ENCODE results near the gene RPRD1B.

RPRD1B gene

GRCh38 chr20:38043512-38044300, 10.2 kb downstream of the RPRD1B start:
- H3K27ac Mint-ChIP-seq = no peak overlapping the region
- no peaks in the 10 kb centered on the region for H3K27me3 Mint-ChIP-seq
- no peak overlapping the region for H3K4me3 Mint-ChIP-seq
- H3K9me3 Mint-ChIP-seq = no peaks in the 10 kb centered on the region
- peaks cover 19% of the 10 kb centered on the region for H3K4me1 Mint-ChIP-seq (ENCODE audit: low read depth)
- intact Hi-C loops (cut with micrococcal nuclease) = no loop called here
- H3K36me3 Mint-ChIP-seq (ENCODE audit: low read depth) = peaks cover 82% of the 10 kb centered on the region

GRCh38 chr20:38044685-38045084, 11.1 kb downstream of the RPRD1B start:
- Mint-ChIP-seq H3K36me3 (ENCODE audit: low read depth) (peaks cover 86% of the 10 kb centered on the region), H3K27ac (no peak overlapping the region), H3K4me3 (no peak overlapping the region), H3K4me1 (ENCODE audit: low read depth) (peaks cover 21% of the 10 kb centered on the region), H3K27me3 (no peaks in the 10 kb centered on the region), H3K9me3 (no peaks in the 10 kb centered on the region)
- intact Hi-C loops (cut with micrococcal nuclease) = no loop called here

GRCh38 chr20:38046572-38046971, 13.0 kb downstream of the RPRD1B start:
- Mint-ChIP-seq H3K4me1 (ENCODE audit: low read depth) (peaks cover 24% of the 10 kb centered on the region), H3K27me3 (no peaks in the 10 kb centered on the region), H3K9me3 (no peaks in the 10 kb centered on the region), H3K27ac (no peak overlapping the region), H3K4me3 (no peak overlapping the region), H3K36me3 (ENCODE audit: low read depth) (peaks cover 85% of the 10 kb centered on the region)
- intact Hi-C loops (cut with micrococcal nuclease) = no loop called here

GRCh38 chr20:38049800-38050199, 16.3 kb downstream of the RPRD1B start:
- Mint-ChIP-seq H3K4me1 (ENCODE audit: low read depth) (peaks cover 10% of the 10 kb centered on the region), H3K4me3 (no peak overlapping the region), H3K27ac (no peak overlapping the region), H3K9me3 (no peaks in the 10 kb centered on the region), H3K36me3 (ENCODE audit: low read depth) (peaks cover 79% of the 10 kb centered on the region), H3K27me3 (no peaks in the 10 kb centered on the region)
- intact Hi-C loops (cut with micrococcal nuclease) = no loop called here

- H3K4me1 Mint-ChIP-seq (ENCODE audit: low read depth) = peaks cover 10% of the 10 kb centered on the region
- H3K4me3 Mint-ChIP-seq = no peak overlapping the region
- no peaks in the 10 kb centered on the region for H3K9me3 Mint-ChIP-seq
- no peak overlapping the region for H3K27ac Mint-ChIP-seq
- peaks cover 82% of the 10 kb centered on the region for H3K36me3 Mint-ChIP-seq (ENCODE audit: low read depth)
- no peaks in the 10 kb centered on the region for H3K27me3 Mint-ChIP-seq
- intact Hi-C loops (cut with micrococcal nuclease) = no loop called here
Measured at GRCh38 chr20:38050686-38051085, 17.1 kb downstream of the RPRD1B start.

- no peaks in the 10 kb centered on the region for H3K27me3 Mint-ChIP-seq
- H3K4me1 Mint-ChIP-seq (ENCODE audit: low read depth) = peaks cover 5% of the 10 kb centered on the region
- no peak overlapping the region for H3K4me3 Mint-ChIP-seq
- H3K27ac Mint-ChIP-seq = no peak overlapping the region
- H3K9me3 Mint-ChIP-seq = no peaks in the 10 kb centered on the region
- peaks cover 78% of the 10 kb centered on the region for H3K36me3 Mint-ChIP-seq (ENCODE audit: low read depth)
- intact Hi-C loops (cut with micrococcal nuclease) = no loop called here
Measured at GRCh38 chr20:38052870-38053269, 19.3 kb downstream of the RPRD1B start.

GRCh38 chr20:38054647-38055046, 21.1 kb downstream of the RPRD1B start:
- Mint-ChIP-seq H3K36me3 (ENCODE audit: low read depth) (peaks cover 61% of the 10 kb centered on the region), H3K9me3 (no peaks in the 10 kb centered on the region), H3K27ac (no peak overlapping the region), H3K4me3 (no peak overlapping the region), H3K4me1 (ENCODE audit: low read depth) (peaks cover 4% of the 10 kb centered on the region), H3K27me3 (no peaks in the 10 kb centered on the region)
- intact Hi-C loops (cut with micrococcal nuclease) = loop anchor here (5.0 kb wide), 1 partner anchor 353 kb away; no protein-coding TSS in a partner anchor

GRCh38 chr20:38055294-38055693, 21.7 kb downstream of the RPRD1B start:
- Mint-ChIP-seq H3K9me3 (no peaks in the 10 kb centered on the region), H3K27ac (no peak overlapping the region), H3K27me3 (no peaks in the 10 kb centered on the region), H3K4me3 (no peak overlapping the region), H3K4me1 (ENCODE audit: low read depth) (no peaks in the 10 kb centered on the region), H3K36me3 (ENCODE audit: low read depth) (peaks cover 54% of the 10 kb centered on the region)
- intact Hi-C loops (cut with micrococcal nuclease) = loop anchor here (5.0 kb wide), 1 partner anchor 352 kb away; no protein-coding TSS in a partner anchor

GRCh38 chr20:38055848-38056247, 22.3 kb downstream of the RPRD1B start:
- Mint-ChIP-seq H3K4me3 (no peak overlapping the region), H3K4me1 (ENCODE audit: low read depth) (no peaks in the 10 kb centered on the region), H3K27me3 (no peaks in the 10 kb centered on the region), H3K27ac (no peak overlapping the region), H3K9me3 (no peaks in the 10 kb centered on the region), H3K36me3 (ENCODE audit: low read depth) (peaks cover 50% of the 10 kb centered on the region)
- intact Hi-C loops (cut with micrococcal nuclease) = loop anchor here (5.0 kb wide), 1 partner anchor 351 kb away; no protein-coding TSS in a partner anchor

- H3K27ac Mint-ChIP-seq = no peak overlapping the region
- H3K4me1 Mint-ChIP-seq (ENCODE audit: low read depth) = no peaks in the 10 kb centered on the region
- H3K9me3 Mint-ChIP-seq = no peaks in the 10 kb centered on the region
- H3K27me3 Mint-ChIP-seq = no peaks in the 10 kb centered on the region
- intact Hi-C loops (cut with micrococcal nuclease) = loop anchor here (1.0 to 5.0 kb wide), 3 partner anchors 165 to 350 kb away; no protein-coding TSS in a partner anchor
- no peak overlapping the region for H3K4me3 Mint-ChIP-seq
- peaks cover 34% of the 10 kb centered on the region for H3K36me3 Mint-ChIP-seq (ENCODE audit: low read depth)
Measured at GRCh38 chr20:38057351-38057972, 23.9 kb downstream of the RPRD1B start.

GRCh38 chr20:38059832-38060231, 26.3 kb downstream of the RPRD1B start:
- H3K36me3 Mint-ChIP-seq (ENCODE audit: low read depth) = peaks cover 17% of the 10 kb centered on the region
- no peaks in the 10 kb centered on the region for H3K27me3 Mint-ChIP-seq
- intact Hi-C loops (cut with micrococcal nuclease) = loop anchor here (5.0 kb wide), 1 partner anchor 347 kb away; no protein-coding TSS in a partner anchor
- no peak overlapping the region for H3K27ac Mint-ChIP-seq
- H3K4me3 Mint-ChIP-seq = no peak overlapping the region
- H3K9me3 Mint-ChIP-seq = no peaks in the 10 kb centered on the region
- H3K4me1 Mint-ChIP-seq (ENCODE audit: low read depth) = no peaks in the 10 kb centered on the region

- intact Hi-C loops (cut with micrococcal nuclease) = no loop called here
- peaks cover 13% of the 10 kb centered on the region for H3K36me3 Mint-ChIP-seq (ENCODE audit: low read depth)
- no peak overlapping the region for H3K27ac Mint-ChIP-seq
- no peaks in the 10 kb centered on the region for H3K9me3 Mint-ChIP-seq
- no peak overlapping the region for H3K4me3 Mint-ChIP-seq
- no peaks in the 10 kb centered on the region for H3K4me1 Mint-ChIP-seq (ENCODE audit: low read depth)
- H3K27me3 Mint-ChIP-seq = no peaks in the 10 kb centered on the region
Measured at GRCh38 chr20:38060536-38060935, 27.0 kb downstream of the RPRD1B start.

- Mint-ChIP-seq H3K4me1 (ENCODE audit: low read depth) (no peaks in the 10 kb centered on the region), H3K4me3 (no peak overlapping the region), H3K9me3 (no peaks in the 10 kb centered on the region), H3K27me3 (no peaks in the 10 kb centered on the region), H3K27ac (no peak overlapping the region), H3K36me3 (ENCODE audit: low read depth) (peaks cover 13% of the 10 kb centered on the region)
- intact Hi-C loops (cut with micrococcal nuclease) = no loop called here
Measured at GRCh38 chr20:38061109-38061508, 27.6 kb downstream of the RPRD1B start.

GRCh38 chr20:38062890-38063289, 29.3 kb downstream of the RPRD1B start:
- intact Hi-C loops (cut with micrococcal nuclease) = no loop called here
- Mint-ChIP-seq H3K4me1 (ENCODE audit: low read depth) (no peaks in the 10 kb centered on the region), H3K36me3 (ENCODE audit: low read depth) (peaks cover 25% of the 10 kb centered on the region), H3K27ac (no peak overlapping the region), H3K9me3 (no peaks in the 10 kb centered on the region), H3K4me3 (no peak overlapping the region), H3K27me3 (no peaks in the 10 kb centered on the region)

Measured in dendritic cell treated with granulocyte-macrophage colony-stimulating factor and Interleukin-4, amounts not matched to agents 40 ng/mL and 50 ng/mL, for 4 days (primary cell).